GM06990 (cell line): ENCODE measurements around the gene GPX7.

ENCODE experiments used
- DNase-seq: peaks from one replicate; pipeline ENCODE4 v3.0.0-alpha.2; 2011; ENCODE audit not compliant: insufficient read length; ENCODE audit errors: extremely low read depth
- H3K27me3 ChIP-seq: replicated peaks from 2 replicates; pipeline ENCODE4 v1.6.0; 2011; ENCODE audit warnings: low read length; ENCODE audit not compliant: control insufficient read depth, insufficient read depth
- H3K36me3 ChIP-seq: 2 replicates; pipeline ENCODE4 v1.5.1; 2011; ENCODE audit warnings: low read length; ENCODE audit not compliant: control insufficient read depth, insufficient read depth
- H3K4me3 ChIP-seq: replicated peaks from 2 replicates; pipeline ENCODE4 v1.5.1; 2011; ENCODE audit warnings: low read depth, mild to moderate bottlenecking, control low read depth, low read length
- TF ChIP-seq, protein P1 (sequence below): IDR thresholded peaks from 2 replicates; pipeline ENCODE4 v1.5.1; 2011; ENCODE audit warnings: low read length, control low read depth, mild to moderate bottlenecking, inconsistent platforms; ENCODE audit not compliant: insufficient read depth, poor library complexity, severe bottlenecking

Gene GPX7

DNA sequence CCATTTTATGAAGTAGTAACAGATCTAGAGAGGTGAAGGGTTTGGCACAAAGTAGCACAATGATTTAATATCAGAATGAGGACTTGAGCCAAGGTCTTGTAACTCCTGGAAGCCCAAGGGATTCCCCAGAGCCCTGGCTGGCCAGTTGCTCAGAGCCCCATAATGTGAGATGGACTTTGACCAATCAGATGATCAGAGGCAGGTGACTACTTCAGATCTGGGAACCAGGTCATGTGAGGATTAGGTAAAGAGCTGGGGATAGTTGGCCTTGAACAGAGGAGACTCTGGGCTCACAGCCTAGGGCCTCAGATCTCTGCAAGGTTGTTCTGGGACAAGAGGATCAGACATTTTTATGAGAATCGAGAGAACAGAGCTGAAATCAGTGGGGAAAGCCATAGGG is 49.7 kb downstream of the GPX7 start:
- no peak for DNase-seq
- no peaks in the 10 kb centered on the region for H3K27me3 ChIP-seq
- no peaks in the 10 kb centered on the region for H3K36me3 ChIP-seq
- TF ChIP-seq, protein P1, sequence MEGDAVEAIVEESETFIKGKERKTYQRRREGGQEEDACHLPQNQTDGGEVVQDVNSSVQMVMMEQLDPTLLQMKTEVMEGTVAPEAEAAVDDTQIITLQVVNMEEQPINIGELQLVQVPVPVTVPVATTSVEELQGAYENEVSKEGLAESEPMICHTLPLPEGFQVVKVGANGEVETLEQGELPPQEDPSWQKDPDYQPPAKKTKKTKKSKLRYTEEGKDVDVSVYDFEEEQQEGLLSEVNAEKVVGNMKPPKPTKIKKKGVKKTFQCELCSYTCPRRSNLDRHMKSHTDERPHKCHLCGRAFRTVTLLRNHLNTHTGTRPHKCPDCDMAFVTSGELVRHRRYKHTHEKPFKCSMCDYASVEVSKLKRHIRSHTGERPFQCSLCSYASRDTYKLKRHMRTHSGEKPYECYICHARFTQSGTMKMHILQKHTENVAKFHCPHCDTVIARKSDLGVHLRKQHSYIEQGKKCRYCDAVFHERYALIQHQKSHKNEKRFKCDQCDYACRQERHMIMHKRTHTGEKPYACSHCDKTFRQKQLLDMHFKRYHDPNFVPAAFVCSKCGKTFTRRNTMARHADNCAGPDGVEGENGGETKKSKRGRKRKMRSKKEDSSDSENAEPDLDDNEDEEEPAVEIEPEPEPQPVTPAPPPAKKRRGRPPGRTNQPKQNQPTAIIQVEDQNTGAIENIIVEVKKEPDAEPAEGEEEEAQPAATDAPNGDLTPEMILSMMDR: no peak
- H3K4me3 ChIP-seq: no peak overlapping the region

GRCh38 chr1:52653207-52653849 is 51.2 kb downstream of the GPX7 start:
- no peak for DNase-seq
- H3K4me3 ChIP-seq: no peak overlapping the region
- no peaks in the 10 kb centered on the region for H3K36me3 ChIP-seq
- no peaks in the 10 kb centered on the region for H3K27me3 ChIP-seq
- TF ChIP-seq, protein P1: no peak

GRCh38 chr1:52654063-52654462 is 51.9 kb downstream of the GPX7 start:
- Histone ChIP-seq H3K4me3 (no peak overlapping the region), H3K36me3 (no peaks in the 10 kb centered on the region)
- DNase-seq: no peak

GRCh38 chr1:52657702-52658101 is 55.5 kb downstream of the GPX7 start:
- DNase-seq: no peak
- TF ChIP-seq, protein P1: no peak
- no peaks in the 10 kb centered on the region for H3K27me3 ChIP-seq
- no peaks in the 10 kb centered on the region for H3K36me3 ChIP-seq
- H3K4me3 ChIP-seq: no peak overlapping the region

More at GRCh38 chr1:52654063-52654462, 51.9 kb downstream of the GPX7 start:
- TF ChIP-seq, protein P1: no peak
- no peaks in the 10 kb centered on the region for H3K27me3 ChIP-seq
